ENCODE data around the gene RNFT2. TPM values are rescaled to one million over a fixed set of nuclear protein-coding genes. Genes with fewer than 3 reads are reported as not detected.

Gene RNFT2
- total RNA-seq (1 to 10 TPM; 5.4 to 8.3 (median 7.4) TPM), polyA plus RNA-seq (1 to 10 TPM; 1.2 to 1.8 TPM), total RNA-seq (13.2 reads per million, percentile 41 among the genes with 10 or more reads in this experiment)

DNA sequence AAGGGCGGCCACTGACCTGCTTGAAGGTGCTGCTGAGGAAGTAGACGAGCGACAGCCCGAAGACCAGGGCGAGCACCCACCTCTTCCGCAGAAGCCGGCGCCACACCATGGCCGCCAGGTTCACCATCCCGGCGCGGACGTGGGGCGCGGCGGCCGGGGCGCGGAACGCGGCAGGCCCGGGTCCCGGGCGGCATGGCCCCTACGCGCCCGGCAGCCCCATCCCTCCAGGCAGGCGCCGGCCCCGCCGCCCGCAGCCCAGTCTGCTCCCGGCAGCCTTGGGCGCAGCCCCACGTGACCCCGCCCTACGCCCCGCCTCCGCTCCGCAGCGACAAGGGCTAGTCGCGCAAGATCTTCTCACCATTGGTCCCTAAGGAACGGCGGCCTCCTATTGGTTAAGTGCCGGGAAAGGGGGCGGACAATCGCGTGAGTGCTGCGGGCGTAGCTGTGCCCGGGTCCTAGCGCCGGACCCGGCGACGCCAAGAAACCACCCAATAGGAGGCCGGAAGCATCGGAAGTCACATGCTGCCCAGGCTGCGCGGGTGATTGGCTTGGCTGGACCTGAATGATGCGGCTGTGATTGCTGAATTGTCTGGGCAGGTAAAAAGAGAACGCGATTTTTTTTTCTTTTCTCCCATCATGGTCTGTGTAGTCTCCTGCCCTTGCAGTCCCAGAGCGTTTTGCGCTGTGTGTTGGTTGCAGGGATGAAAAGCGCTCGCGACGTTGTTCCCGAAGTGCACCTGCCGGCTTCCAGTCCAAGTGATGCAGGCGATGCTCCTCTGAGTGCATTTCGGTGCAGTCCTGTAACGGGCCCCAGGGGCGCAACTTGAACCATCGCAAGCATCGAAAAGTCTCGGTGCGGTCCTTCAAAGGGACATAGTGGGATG, at the start of gene RNFT2, which contains the start of gene SPRING1:
Gene RNFT2 (plus strand): TSS at position 542 of the 884 bp plus-strand sequence. CDS start 2,183 bp downstream, outside the sequence.
Gene SPRING1 (minus strand): TSS at position 296 of the 884 bp plus-strand sequence. CDS start 169 bp downstream, at position 127.
- CTCF ChIA-PET: interaction anchor here (0.7 kb wide), 1 partner anchor 433 kb away, joined by 3 read pairs; no protein-coding TSS in a partner anchor
- peak within 1 kb of the TSS; percentile 94 to 100 (median 96) for H3K4me3 Mint-ChIP-seq
- ATAC-seq: peak; percentile 99

DNA sequence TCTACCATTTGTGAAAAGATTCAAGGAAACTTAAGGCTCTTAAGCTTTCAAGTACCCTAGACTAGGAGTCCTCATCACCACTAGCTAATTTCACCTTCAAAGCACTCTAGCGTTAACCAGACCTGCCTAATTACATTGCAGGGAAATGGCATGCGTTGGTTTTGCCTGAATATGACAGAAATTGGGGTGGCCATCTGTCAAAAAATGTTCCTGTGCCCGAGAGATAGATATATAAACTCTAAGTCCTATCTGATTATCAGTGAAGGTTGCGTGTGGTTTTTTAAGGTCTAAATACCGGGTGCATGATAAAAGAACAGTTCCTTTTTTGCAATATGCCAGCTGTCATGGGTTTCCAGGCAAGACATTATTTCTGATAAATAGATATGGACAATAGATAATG, 48.6 kb upstream of the RNFT2 start:
- peaks cover 0 to 15% (median 7%) of the 10 kb centered on the region in 7 donors for H3K4me1 Mint-ChIP-seq
- Histone ChIP-seq H3K9me3 (ENCODE audit: control insufficient read depth in 2 of 3, low read length in 3 of 3) (no peaks in the 10 kb centered on the region), H3K36me3 (ENCODE audit: control insufficient read depth in 2 of 3, insufficient read depth in 3 of 3, low read length in 3 of 3) (no peaks in the 10 kb centered on the region), H3K27ac (ENCODE audit: low read depth, low read length) (no peak overlapping the region), H3K27me3 (ENCODE audit: control insufficient read depth in 2 of 2, insufficient read depth in 2 of 2, low read length in 2 of 2) (no peaks in the 10 kb centered on the region), H3K4me1 (ENCODE audit: control insufficient read depth in 2 of 2, insufficient read depth in 2 of 2, low read length in 2 of 2) (no peaks in the 10 kb centered on the region), H3K4me3 (ENCODE audit: low read length) (no peak overlapping the region)
- ChIA-PET POLR2A (no interaction called here), CTCF (interaction anchor here (0.5 to 2.2 kb wide), 2 partner anchors 20 to 278 kb away, joined by 3 to 6 read pairs; no protein-coding TSS in a partner anchor)
- no peaks in the 10 kb centered on the region for H3K9me3 Mint-ChIP-seq
- no peak for DNase-seq
- H3K36me3 Mint-ChIP-seq: no peaks in the 10 kb centered on the region
- no peak overlapping the region for H3K4me3 Mint-ChIP-seq
- intact Hi-C loops (cut with micrococcal nuclease): no loop called here
- no peak overlapping the region for H3K27ac Mint-ChIP-seq
- H3K27me3 Mint-ChIP-seq: peaks cover 14 to 44% (median 19%) of the 10 kb centered on the region in 5 donors
- ATAC-seq: no peak

More for the DNA sequence above, at the start of gene RNFT2, which contains the start of gene SPRING1:
- no peaks in the 10 kb centered on the region for H3K9me3 Mint-ChIP-seq
- intact Hi-C loops (cut with micrococcal nuclease): loop anchor here (1.0 to 10.0 kb wide), 15 partner anchors 35 to 1635 kb away; partner anchors contain the start of genes FBXO21 (in 2 of the 2), FBXW8 (in 2 of the 2), MED13L (in 2 of the 2) and MAP1LC3B2 (in 1 of the 2)
- peak within 1 kb of the TSS; percentile 75 to 92 (median 88) for H3K27ac Mint-ChIP-seq
- peak; percentile 94 to 99 (median 99) for DNase-seq
- POLR2A ChIA-PET: no interaction called here
- Histone ChIP-seq H3K9me3 (ENCODE audit: control insufficient read depth in 2 of 3, low read length in 3 of 3) (no peaks in the 10 kb centered on the region), H3K27me3 (ENCODE audit: control insufficient read depth in 2 of 2, insufficient read depth in 2 of 2, low read length in 2 of 2) (no peaks in the 10 kb centered on the region), H3K4me3 (ENCODE audit: low read length) (peak within 1 kb of the TSS; percentile 82), H3K27ac (ENCODE audit: low read depth, low read length) (peak within 1 kb of the TSS; percentile 75), H3K4me1 (ENCODE audit: control insufficient read depth in 2 of 2, insufficient read depth in 2 of 2, low read length in 2 of 2) (peaks cover 4 to 12% of the 10 kb centered on the region in 2 donors), H3K36me3 (ENCODE audit: control insufficient read depth in 2 of 3, insufficient read depth in 3 of 3, low read length in 3 of 3) (peaks cover 0 to 9% (median 5%) of the 10 kb centered on the region in 3 experiments)
- peaks cover 18 to 44% (median 36%) of the 10 kb centered on the region in 7 donors for H3K4me1 Mint-ChIP-seq
- H3K27me3 Mint-ChIP-seq: no peaks in the 10 kb centered on the region
- H3K36me3 Mint-ChIP-seq: peaks cover 7 to 21% (median 12%) of the 10 kb centered on the region in 5 donors

- H3K27me3 ChIP-seq (ENCODE audit: control insufficient read depth in 2 of 2, insufficient read depth in 2 of 2, low read length in 2 of 2): no peaks in the 10 kb centered on the region
- Mint-ChIP-seq H3K27me3 (peaks cover 17 to 50% (median 25%) of the 10 kb centered on the region in 5 donors), H3K27ac (no peak overlapping the region), H3K36me3 (no peaks in the 10 kb centered on the region), H3K9me3 (no peaks in the 10 kb centered on the region), H3K4me3 (no peak overlapping the region), H3K4me1 (peaks cover 4 to 19% (median 9%) of the 10 kb centered on the region in 7 donors)
- H3K27ac ChIP-seq (ENCODE audit: low read depth, low read length): no peak overlapping the region
- intact Hi-C loops (cut with micrococcal nuclease): no loop called here
- H3K4me1 ChIP-seq (ENCODE audit: control insufficient read depth in 2 of 2, insufficient read depth in 2 of 2, low read length in 2 of 2): no peaks in the 10 kb centered on the region
- POLR2A ChIA-PET: interaction anchor here (1.2 kb wide), 1 partner anchor 501 kb away, joined by 3 read pairs; no protein-coding TSS in a partner anchor
- no peaks in the 10 kb centered on the region for H3K36me3 ChIP-seq (ENCODE audit: control insufficient read depth in 2 of 3, insufficient read depth in 3 of 3, low read length in 3 of 3)
- H3K4me3 ChIP-seq (ENCODE audit: low read length): no peak overlapping the region
- CTCF ChIA-PET: interaction anchor here (2.2 kb wide), 1 partner anchor 19 kb away, joined by 6 read pairs; no protein-coding TSS in a partner anchor
- ATAC-seq (no peak), DNase-seq (no peak)
- no peaks in the 10 kb centered on the region for H3K9me3 ChIP-seq (ENCODE audit: control insufficient read depth in 2 of 3, low read length in 3 of 3)
Observed at GRCh38 chr12:116689979-116690744, 48.0 kb upstream of the RNFT2 start.

DNA sequence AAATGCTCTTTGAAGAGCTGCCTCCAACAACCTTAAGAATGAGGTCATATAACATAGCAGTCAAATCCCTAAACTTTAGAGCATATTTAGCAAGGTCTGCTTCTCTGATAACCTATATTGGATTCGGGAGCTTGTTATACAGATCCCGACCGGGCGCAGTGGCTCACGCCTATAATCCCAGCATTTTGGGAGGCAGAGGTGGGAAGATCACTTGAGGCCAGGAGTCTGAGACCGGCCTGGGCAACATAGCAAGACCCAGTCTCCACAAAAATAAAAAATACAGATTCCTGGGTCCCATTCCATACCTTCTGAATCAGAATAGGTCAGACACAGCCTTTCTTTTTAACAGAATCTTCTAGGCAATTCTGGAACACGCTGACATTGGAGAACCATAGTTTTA, 46.9 kb upstream of the RNFT2 start:
- Mint-ChIP-seq H3K9me3 (no peaks in the 10 kb centered on the region), H3K27me3 (peaks cover 17 to 57% (median 33%) of the 10 kb centered on the region in 5 donors), H3K27ac (no peak overlapping the region), H3K36me3 (no peaks in the 10 kb centered on the region), H3K4me1 (peaks cover 4 to 21% (median 11%) of the 10 kb centered on the region in 7 donors), H3K4me3 (no peak overlapping the region)
- CTCF ChIA-PET: interaction anchor here (2.2 kb wide), 1 partner anchor 18 kb away, joined by 6 read pairs; no protein-coding TSS in a partner anchor
- Histone ChIP-seq H3K9me3 (ENCODE audit: control insufficient read depth in 2 of 3, low read length in 3 of 3) (no peaks in the 10 kb centered on the region), H3K27ac (ENCODE audit: low read depth, low read length) (no peak overlapping the region), H3K36me3 (ENCODE audit: control insufficient read depth in 2 of 3, insufficient read depth in 3 of 3, low read length in 3 of 3) (no peaks in the 10 kb centered on the region), H3K4me1 (ENCODE audit: control insufficient read depth in 2 of 2, insufficient read depth in 2 of 2, low read length in 2 of 2) (no peaks in the 10 kb centered on the region), H3K27me3 (ENCODE audit: control insufficient read depth in 2 of 2, insufficient read depth in 2 of 2, low read length in 2 of 2) (no peaks in the 10 kb centered on the region), H3K4me3 (ENCODE audit: low read length) (no peak overlapping the region)
- ATAC-seq (no peak), DNase-seq (no peak)
- POLR2A ChIA-PET: interaction anchor here (1.2 kb wide), 1 partner anchor 502 kb away, joined by 3 read pairs; no protein-coding TSS in a partner anchor
- intact Hi-C loops (cut with micrococcal nuclease): no loop called here

DNA sequence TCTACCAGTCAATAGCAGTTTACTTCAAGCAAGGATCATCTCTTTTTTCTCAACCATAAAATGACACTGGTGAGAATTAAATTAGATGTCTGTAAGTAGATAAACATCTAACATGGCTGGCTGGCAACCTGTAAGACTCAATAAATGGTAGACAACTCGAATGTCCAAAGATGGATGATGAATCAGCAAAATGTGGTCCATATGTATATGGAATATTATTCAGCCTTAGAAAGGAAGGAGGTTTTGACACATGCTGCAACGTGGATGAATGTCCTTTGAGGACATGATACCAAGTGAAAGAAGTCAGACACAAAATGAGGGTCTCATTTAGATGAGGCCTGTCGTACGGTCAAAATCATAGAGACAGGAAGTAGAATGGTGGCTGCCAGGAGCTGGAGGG, 46.5 kb upstream of the RNFT2 start:
- Histone ChIP-seq H3K36me3 (ENCODE audit: control insufficient read depth in 2 of 3, insufficient read depth in 3 of 3, low read length in 3 of 3) (no peaks in the 10 kb centered on the region), H3K27me3 (ENCODE audit: control insufficient read depth in 2 of 2, insufficient read depth in 2 of 2, low read length in 2 of 2) (no peaks in the 10 kb centered on the region), H3K4me3 (ENCODE audit: low read length) (no peak overlapping the region), H3K4me1 (ENCODE audit: control insufficient read depth in 2 of 2, insufficient read depth in 2 of 2, low read length in 2 of 2) (no peaks in the 10 kb centered on the region), H3K27ac (ENCODE audit: low read depth, low read length) (no peak overlapping the region), H3K9me3 (ENCODE audit: control insufficient read depth in 2 of 3, low read length in 3 of 3) (no peaks in the 10 kb centered on the region)
- Mint-ChIP-seq H3K27ac (no peak overlapping the region), H3K36me3 (no peaks in the 10 kb centered on the region), H3K9me3 (no peaks in the 10 kb centered on the region), H3K27me3 (peaks cover 17 to 62% (median 33%) of the 10 kb centered on the region in 5 donors), H3K4me3 (no peak overlapping the region), H3K4me1 (peaks cover 4 to 21% (median 11%) of the 10 kb centered on the region in 7 donors)
- ATAC-seq (no peak), DNase-seq (no peak)
- intact Hi-C loops (cut with micrococcal nuclease): no loop called here
- CTCF ChIA-PET: interaction anchor here (1.3 kb wide), 1 partner anchor 10 kb away, joined by 6 read pairs; no protein-coding TSS in a partner anchor
- POLR2A ChIA-PET: interaction anchor here (1.2 kb wide), 1 partner anchor 503 kb away, joined by 3 read pairs; no protein-coding TSS in a partner anchor

DNA sequence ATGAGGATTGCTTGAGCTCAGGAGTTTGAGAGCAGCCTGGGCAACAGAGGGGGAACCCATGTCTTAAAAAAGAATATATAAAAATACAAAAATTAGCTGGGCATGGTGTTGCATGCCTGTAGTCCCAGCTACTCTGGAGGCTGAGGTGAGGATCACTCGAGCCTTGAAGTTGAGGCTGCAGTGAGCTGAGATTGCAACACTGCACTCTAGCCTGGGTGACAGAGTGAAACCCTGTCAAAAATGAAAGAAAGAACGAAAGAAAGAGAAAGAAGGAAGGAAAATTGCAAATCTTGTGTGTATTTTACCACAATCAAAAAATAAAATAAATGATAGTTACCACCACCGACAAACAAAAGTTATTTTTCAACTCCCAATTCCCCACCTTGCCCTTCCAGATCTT, 45.5 kb upstream of the RNFT2 start:
- no peaks in the 10 kb centered on the region for H3K9me3 ChIP-seq (ENCODE audit: control insufficient read depth in 2 of 3, low read length in 3 of 3)
- DNase-seq (no peak), ATAC-seq (no peak)
- no peak overlapping the region for H3K27ac ChIP-seq (ENCODE audit: low read depth, low read length)
- H3K27ac Mint-ChIP-seq: peak overlapping the region in 1 of 9 donors; percentile 76
- peaks cover 4 to 21% (median 11%) of the 10 kb centered on the region in 7 donors for H3K4me1 Mint-ChIP-seq
- H3K27me3 ChIP-seq (ENCODE audit: control insufficient read depth in 2 of 2, insufficient read depth in 2 of 2, low read length in 2 of 2): no peaks in the 10 kb centered on the region
- H3K27me3 Mint-ChIP-seq: peaks cover 17 to 63% (median 33%) of the 10 kb centered on the region in 5 donors
- H3K4me3 Mint-ChIP-seq: no peak overlapping the region
- H3K36me3 Mint-ChIP-seq: no peaks in the 10 kb centered on the region
- no peak overlapping the region for H3K4me3 ChIP-seq (ENCODE audit: low read length)
- ChIA-PET POLR2A (no interaction called here), CTCF (interaction anchor here (0.6 to 1.3 kb wide), 4 partner anchors 9 to 716 kb away, joined by 3 to 6 read pairs (median 4); no protein-coding TSS in a partner anchor)
- no peaks in the 10 kb centered on the region for H3K4me1 ChIP-seq (ENCODE audit: control insufficient read depth in 2 of 2, insufficient read depth in 2 of 2, low read length in 2 of 2)
- intact Hi-C loops (cut with micrococcal nuclease): no loop called here
- H3K36me3 ChIP-seq (ENCODE audit: control insufficient read depth in 2 of 3, insufficient read depth in 3 of 3, low read length in 3 of 3): no peaks in the 10 kb centered on the region
- H3K9me3 Mint-ChIP-seq: no peaks in the 10 kb centered on the region

All from naive thymus-derived CD4-positive, alpha-beta T cell (primary cell).